IPS DF 4.7 (cell line): ENCODE measurements around the gene CTNNA3.

Source experiments
- DNase-seq: peaks from one replicate; pipeline ENCODE4 v3.0.0-alpha.2; 2013; ENCODE audit warnings: low spot score; ENCODE audit errors: extremely low read depth

Gene CTNNA3

DNA sequence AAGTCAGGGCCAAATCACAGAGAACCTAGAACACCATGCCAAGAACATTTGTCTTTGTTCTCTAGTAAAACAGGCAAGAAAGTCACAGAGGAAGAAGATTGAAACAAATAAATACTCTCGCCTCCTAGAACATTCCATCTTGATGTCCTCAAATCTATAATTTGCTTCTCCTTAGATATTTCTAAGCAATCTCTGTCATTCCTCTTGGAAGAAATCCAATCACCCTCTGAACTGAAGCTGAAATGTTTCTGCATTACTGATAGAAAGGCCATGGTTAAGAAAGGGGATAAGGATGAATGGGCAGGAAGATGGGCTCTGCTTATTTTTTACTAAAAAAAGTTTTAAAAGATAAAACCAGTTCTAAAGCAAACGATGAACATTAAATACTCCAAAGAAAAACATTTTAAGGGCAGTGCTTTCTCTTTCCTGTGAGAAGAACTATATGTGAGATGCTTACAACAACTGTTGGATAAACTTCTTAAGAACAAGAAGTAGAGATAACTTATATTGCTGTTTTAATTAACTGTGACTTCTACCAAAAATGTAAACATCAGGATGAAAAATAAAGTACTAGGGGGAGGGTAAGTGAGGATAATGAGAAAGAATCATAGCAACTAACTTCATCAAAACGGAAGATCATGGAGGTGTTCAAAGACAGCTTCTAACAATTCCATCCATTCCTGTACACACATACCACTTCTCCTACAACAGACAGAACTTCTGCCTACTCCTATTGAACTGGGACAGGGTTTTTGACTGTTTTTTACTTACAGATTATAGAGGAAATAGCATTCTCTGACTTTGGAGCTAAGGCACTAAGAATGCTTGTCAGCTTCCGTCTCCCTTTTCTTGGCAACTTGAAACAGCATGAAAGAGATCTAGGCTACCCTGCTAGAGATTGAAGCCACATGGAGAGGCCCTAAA, 923.2 kb downstream of the CTNNA3 start:
- DNase-seq: no peak

DNA sequence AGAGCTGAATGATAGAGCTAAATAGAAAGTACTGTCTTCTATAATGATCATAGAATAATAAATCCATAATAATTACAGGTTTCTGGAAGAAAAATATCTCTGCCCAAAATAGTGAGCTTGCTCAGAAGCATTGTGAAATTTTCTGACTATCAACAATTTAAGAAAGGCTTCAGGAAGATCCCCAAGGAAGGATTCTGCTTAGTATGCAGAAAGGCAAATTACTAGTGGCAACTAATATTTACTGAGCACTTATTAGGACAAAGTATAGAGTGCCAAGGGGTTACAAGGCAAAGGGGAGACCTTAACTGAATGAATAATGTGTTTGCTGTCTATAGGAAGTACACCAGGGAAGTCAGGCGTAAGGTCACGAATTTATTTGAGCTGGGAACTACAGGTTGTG, 928.3 kb downstream of the CTNNA3 start:
- DNase-seq: no peak

DNA sequence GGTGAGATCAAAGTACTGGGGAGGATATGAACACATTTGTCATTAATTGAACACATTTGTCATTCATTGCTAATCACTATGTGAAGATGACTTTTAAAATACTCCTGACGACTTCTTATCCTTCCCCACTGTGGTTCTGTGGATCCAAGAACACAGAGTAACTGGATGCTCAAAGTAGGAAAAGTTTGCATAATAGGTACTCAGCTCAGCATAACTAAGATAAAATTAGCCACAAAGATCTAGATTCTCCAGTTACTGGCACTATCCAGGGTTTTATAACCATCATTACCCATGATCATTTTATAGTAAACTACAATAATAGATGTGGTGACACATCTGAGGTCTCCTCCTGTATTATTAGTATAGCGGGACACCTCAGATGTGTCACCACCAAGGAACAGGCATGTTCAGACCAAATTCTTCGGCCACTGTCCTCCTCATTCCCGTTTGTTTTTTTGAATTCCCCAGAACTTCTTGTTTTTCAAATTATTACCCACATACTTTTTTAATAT, 933.7 kb downstream of the CTNNA3 start:
- DNase-seq: no peak

DNA sequence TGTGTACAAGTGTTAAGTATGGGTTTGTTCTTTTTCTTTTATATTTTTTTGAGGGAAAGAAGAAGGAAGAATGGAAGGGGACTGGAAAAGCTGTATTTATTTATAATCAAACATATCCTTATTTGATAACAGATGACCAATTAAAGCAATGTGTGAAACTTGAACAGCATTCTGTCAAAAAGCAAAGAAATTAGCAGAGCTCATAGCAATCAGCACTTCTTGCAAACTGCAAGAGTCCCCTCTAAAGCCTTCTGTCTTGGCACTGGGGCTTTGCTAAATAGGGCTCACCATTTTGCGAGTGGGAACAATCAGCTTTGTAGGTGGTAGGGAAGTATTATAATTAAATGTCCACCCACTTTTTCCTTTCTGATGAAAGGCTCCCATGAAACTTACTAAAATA, 935.1 kb downstream of the CTNNA3 start:
- no peak for DNase-seq

DNA sequence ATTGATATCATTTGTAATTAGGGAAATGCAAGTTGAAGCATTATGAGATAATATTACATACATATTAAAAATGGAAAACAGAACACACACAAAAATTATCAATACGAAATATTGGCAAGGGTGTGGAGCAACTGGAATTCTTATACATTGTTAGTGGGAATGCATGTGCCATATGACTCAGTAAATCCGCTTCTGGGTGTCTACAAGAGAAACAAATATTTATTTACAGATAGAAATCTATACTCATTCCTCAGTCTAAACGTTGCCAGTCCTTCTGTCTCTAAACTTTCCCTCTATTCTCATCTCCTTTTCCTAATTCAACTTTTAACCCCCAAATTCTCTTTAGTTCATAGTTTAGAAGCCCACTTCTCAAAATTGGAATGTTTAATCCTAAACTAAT, 940.5 kb downstream of the CTNNA3 start:
- DNase-seq: no peak

DNA sequence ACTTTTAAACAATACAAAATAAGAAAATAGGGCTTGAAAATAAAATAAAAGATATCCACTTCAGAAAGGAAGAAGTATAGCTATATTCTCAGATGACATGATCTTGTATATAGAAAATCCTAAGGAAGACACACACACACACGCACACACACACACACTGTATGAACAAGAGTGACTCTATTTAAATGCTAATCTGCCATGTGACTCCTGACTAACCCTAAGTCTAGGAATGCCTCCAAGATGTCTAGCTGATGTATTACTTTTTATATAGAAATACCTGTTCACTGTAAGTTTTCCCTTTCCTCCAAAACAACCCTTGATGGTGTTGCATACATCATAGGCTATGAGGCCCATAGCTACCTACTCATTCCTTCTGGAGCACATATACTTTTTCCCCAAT, 943.3 kb downstream of the CTNNA3 start:
- DNase-seq: no peak

DNA sequence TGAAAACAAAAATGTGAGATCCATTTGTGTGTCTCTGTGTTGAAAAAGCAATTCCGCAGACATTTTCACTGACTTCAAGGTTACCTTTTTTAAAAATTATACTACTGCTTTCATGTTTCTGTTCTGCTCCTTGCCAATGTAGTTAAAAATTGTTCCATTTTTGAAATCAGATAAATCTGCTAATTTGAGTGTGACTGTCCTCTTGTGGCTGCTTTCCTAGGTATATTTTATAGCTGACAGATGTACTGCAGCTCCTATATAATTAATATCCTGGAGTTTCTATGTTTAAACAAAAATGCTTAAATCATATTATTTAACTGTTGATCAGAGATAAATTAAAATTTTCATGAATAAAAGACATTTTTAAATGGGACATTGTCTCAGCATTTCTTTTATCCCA, 947.8 kb downstream of the CTNNA3 start:
- DNase-seq: no peak

DNA sequence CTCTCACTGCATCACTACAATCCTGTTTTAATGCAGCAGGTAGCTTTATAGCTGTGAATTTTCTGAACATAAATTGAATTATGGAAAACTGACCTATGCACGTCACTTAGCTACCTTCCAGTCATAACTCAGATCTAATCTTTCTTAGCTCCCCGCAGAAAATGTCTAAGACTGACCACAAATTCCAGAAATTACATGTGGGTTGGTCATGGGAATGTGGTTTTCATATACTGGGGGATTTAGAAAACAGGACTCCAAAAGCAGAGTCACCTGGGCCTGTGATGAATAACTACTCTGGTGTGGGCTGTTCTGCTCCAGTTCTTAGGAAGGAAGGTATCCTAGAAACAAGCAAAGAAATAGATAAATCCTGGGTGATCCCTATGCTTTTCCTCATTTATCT, 948.5 kb downstream of the CTNNA3 start:
- no peak for DNase-seq

DNA sequence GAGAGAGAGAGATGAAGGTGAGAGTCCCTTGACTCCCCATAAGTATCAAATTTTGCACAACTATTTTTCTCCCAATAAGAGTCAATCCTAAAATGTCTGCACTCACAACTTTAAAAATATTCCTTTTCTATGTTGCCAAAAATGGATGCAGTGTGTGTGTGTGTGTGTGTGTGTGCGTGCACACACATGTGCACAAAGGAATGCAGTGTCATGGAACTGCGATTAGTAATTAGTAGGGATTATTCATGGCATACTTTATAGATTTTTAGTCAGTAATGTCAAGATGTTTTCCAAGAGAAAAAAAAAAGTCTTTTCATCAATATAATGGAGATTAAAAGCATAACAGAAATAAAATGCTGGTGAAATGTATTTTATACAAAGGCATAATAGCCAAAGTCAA, 949.3 kb downstream of the CTNNA3 start:
- DNase-seq: no peak

DNA sequence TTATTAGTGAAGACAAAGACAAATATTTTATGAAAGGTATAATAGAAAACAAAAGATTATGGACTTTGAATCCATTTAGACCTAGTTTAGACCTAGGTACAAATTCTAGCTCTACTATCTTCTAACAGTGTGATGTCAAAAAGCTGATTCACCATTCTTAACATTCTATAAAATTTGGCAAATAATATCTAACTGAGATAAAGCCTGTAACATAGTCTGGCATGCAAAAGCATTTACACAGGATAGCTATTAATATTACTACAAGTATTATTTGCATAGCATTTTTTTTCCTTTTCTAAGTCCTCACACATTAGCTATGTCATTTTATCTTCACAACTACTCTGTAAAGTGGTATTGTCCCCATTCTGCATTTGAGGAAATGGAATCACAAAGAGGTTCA, 949.7 kb downstream of the CTNNA3 start:
- DNase-seq: no peak

DNA sequence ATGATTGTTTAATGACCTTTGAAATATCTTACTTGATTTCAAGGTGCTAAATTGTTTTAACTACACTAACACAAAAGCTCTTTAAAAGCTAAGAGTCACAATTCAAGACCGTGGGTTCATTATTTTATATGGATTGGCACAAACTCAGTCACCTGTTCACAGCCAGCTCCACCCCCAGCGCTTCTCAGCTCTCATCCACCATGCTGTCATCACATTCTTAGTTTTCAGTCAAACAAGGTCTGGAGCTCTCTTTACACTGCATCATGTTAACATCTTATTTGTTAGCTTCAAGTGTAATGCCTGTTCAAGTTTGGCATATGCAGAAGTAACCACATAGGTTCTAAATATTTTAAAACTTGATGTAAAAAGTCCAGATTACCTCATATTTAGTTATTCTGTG, 951.1 kb downstream of the CTNNA3 start:
- no peak for DNase-seq

DNA sequence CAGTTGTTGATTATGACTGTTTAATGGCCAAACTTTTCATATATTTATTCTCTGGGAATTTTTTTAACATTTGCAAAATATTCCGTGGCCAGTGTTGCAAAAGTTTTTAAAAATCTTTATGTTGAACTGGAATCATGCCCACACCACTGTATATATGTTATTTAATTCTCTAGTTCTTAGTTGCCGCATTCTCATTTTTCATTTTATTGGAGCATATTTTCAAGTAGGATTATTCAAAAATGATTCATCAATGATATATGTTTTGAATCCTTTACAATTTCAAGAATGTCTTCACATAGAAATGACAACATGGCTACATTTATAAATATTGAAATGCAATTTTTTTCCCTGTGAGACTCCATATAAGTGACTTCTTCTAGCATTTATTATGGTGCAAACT, 958.8 kb downstream of the CTNNA3 start:
- DNase-seq: no peak

DNA sequence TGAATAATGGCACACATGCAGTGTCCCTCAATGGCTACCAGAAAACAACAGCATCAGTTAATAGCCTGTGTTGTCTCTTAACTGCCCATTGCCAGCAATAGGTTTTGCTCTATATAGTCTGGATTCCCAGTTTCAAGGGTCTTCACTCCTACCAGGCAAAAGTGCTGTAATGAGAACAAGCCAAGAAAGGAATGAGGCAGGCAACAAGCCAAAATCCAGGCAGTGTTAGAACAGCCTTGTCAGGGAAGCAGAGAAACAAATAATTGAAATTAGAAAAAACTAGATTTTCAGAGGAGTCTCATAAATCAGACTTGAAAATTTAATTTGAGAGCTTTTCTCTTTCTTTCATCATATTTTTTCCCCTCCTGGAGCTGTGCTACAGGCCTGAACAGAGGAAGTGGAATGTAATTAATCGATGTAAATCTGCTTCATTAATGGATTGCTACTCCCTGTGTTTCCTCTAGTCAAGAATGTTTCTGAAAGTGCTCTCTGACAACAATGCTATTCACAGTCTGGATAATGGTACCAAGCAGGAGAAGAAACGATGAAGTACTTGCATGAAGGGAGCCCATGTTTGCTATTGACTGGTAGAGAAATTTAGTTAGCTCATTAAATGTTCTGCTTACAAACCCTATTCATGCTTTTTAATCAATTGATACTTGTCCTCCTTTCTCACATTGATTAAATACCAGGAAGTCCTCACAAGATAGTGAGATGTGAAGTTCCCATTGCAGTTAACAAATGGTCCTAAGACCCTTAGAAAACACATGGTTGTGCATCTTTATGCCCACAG, 972.2 kb downstream of the CTNNA3 start:
- DNase-seq: no peak

DNA sequence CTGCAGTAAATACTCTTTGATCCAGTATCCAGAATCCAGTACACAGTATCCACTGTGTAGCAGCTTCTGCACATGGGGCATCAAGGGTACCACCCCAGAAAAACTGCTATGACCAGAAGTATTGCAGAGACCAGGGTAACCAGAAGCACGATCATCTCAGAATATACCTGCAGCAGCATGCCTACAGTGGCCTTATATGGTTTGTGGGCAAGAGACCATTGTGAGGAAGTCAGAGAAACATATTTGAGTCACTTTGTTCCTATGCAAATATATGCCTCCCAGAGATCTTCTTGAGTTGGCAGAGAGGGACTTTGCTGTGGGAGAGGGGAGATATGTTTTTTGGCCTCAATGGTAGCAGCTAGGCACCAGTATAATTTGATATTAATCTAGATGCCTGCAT, 976.5 kb downstream of the CTNNA3 start:
- no peak for DNase-seq

DNA sequence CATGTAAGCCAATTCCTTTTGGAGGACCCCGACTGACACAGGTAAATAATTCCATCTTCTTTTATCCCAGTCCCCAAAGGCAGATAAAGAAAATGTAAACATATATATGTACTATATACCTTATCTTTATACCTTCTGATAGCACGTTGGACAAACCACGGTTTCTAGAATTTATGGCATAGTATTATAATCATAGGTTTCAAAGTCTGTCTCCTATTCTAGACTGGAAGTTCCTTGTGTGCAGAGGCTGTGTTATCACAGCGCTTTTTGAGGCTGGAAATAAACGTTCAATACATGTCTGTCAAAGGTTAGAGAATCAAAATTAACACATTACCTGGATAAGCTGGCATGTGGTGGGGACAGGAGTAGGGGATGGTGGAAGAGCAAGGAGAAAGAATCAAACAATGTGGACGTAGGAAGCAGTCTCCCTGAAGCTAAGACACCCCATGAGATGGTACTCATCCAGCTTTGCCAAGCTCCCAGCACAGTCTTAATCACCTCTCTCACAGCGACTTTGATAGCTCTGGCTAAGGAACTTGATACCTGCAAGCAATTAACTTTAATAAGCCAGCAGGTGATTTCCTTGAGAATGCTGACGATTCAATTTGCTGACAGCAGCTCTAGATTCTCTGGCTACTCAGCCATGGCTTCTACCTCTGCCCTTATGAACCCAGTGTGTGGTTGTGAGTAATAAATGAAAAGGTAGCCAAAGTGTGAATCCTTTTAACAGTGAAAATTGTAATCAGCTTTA, 978.6 kb downstream of the CTNNA3 start:
- DNase-seq: no peak

DNA sequence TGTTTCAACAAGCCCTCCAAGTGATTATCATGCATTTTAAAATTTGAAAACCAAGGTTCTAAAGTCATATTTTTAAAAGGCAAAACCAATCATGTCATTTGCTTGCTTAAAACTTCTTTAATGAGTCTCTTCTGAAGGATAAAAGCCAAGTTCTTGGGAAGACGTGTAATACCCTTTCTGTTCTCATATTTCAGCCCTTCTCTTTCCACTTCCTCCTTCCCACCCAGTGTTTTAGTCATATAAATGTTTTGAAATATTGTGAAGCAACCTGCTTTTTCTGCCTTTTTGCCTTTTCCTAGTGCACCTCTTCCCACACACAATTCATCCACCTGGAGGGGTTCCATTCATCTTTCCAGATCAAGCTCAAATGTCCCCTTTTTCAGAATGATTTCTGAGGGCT, 981.3 kb downstream of the CTNNA3 start:
- no peak for DNase-seq

DNA sequence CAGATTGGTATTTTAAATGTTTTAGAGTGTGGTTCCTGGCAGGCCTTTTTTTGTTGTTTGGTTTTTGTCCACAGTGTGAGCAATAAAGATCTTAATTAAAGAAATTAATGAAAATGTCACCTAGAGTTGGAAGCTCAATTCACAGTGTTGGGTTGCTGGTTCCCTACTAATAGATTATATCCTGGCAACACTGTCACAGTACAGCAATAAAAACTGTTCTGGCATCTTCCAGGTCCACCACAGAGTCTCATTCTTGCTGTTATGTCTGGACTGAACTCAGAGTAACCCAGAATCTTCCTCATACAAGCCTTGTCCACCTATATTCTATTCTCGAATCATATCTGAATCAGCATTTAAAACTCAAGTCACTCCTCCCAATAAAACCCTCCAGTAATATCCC, 982.6 kb downstream of the CTNNA3 start:
- no peak for DNase-seq

DNA sequence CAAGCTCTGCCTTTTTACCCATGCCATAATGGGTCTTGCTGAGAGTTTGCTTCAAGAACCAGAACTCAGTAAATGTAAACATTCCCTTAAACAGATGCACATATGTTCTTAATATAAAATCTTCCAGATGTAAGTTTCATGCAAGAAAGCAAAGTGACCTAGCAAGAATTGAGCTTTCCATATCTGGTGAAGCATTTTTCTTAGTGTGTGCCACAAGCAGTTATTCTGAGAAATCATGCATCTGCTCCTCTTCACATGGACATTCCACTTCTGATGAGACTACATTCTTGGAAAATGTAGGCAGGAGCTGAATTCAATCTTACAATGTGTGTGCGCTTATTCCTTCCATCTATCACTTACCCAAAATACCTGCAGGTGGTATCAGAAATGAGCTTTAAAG, 997.9 kb downstream of the CTNNA3 start:
- DNase-seq: no peak

DNA sequence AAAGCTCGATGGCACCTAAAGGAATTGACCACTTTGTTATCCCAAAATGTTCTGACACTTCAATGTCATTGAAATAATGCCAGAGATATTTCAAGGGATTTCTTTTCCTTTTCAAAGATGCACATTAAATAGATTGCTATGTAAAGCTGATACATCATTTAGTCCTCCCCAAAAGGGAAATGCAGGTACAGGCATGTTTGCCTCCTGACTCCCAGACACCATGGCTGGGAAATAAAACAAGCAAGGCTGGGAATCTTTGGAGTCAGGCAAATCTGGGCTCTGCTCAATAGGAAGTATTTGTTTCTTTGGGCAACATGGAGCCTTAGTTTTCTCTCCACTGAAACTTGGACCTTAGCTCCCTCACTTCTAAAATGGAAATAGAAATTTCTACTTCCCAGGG, 1000.9 kb downstream of the CTNNA3 start:
- DNase-seq: no peak

DNA sequence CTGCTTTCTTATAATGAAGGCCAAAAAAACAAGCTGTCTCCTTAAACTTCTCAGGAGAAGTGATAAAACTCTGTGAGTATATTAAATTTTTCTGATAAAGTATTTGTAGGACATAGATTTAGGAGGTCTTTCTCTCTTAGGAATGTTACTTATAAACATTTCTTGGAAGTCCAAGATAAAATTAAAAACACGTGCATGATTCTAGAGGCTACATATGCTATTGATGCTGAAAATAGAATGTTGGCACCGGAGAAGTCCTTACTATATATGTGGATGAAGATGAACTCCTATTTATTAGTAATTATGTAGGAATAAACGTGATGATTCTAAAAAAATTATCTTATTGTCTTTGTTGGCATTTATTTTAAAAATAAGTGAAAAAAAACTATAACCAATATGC, 1011.4 kb downstream of the CTNNA3 start:
- DNase-seq: no peak

DNA sequence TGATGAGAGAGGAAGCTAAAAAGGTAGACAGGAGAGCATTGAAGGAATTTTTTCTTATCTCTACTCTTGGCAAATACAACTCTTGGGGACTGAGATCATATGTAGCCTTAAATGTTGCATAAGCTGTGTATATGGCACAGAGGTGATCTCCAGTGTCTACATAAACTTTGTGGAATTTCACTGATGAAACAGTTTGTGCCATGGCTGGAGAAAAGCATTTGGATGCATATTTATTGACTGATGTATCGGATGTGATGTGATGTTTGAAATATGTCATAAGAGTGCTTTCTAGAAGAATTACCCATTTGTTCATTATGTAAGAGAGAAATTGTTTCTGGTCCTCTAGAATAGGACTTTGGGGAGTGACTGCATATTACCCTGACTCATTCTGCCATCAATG, 1015.1 kb downstream of the CTNNA3 start:
- no peak for DNase-seq

DNA sequence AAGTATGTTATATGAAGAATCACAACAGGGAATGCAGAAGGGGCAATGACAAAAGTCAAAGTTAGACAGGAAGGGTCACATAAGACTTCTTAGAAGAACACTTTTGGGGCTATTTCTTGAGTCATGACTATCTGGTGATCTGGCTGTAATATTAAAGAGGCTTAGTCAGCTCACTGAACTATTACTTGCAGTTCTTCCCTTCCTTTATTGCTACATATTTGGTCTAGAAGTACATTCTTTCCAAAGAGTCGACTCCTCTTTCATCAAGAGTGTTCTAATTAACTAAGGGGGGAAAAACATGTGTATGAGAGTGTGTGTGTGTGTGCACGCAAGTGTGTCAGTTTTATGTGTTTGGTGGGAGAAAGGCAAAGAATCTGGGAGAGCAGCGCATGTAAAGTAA, 1017.5 kb downstream of the CTNNA3 start:
- DNase-seq: no peak
